Liver (tissue), 9 donors: Measurements from ENCODE around the gene LPAR3. TPM values are rescaled to one million over a fixed set of nuclear protein-coding genes. Genes with fewer than 3 reads are reported as not detected.

Source experiments
- DNase-seq: peaks from one replicate; pipeline ENCODE4 v3.0.0-alpha.2; 2017; ENCODE audit warnings: low spot score
- H3K27ac ChIP-seq, 2 donors: one replicate each; pipeline ENCODE4 v1.7.0; 2013; ENCODE audit warnings: inconsistent platforms in 2 of 2, low read length in 2 of 2, control low read depth in 1 of 2, low read depth in 1 of 2, mild to moderate bottlenecking in 1 of 2
- H3K27me3 ChIP-seq, 4 donors: one replicate each; pipeline versions ENCODE4 v1.6.1 to v1.7.0; 2013; ENCODE audit warnings: low read length in 3 of 4, inconsistent platforms in 1 of 4, mild to moderate bottlenecking in 1 of 4, moderate library complexity in 1 of 4; ENCODE audit not compliant: control insufficient read depth in 4 of 4, insufficient read depth in 4 of 4
- H3K36me3 ChIP-seq, 4 donors: one replicate each; pipeline versions ENCODE4 v1.6.1 to v1.7.0; 2013; ENCODE audit warnings: low read length in 3 of 4, mild to moderate bottlenecking in 3 of 4, low read depth in 1 of 4, moderate library complexity in 1 of 4; ENCODE audit not compliant: control insufficient read depth in 4 of 4, insufficient read depth in 3 of 4
- H3K4me1 ChIP-seq, 4 donors: one replicate each; pipeline versions ENCODE4 v1.6.1 to v1.7.0; 2013; ENCODE audit warnings: low read length in 3 of 4, mild to moderate bottlenecking in 3 of 4, moderate library complexity in 1 of 4; ENCODE audit not compliant: control insufficient read depth in 4 of 4, insufficient read depth in 4 of 4
- H3K4me3 ChIP-seq, 3 donors: one replicate each; pipeline versions ENCODE4 v1.6.1 to v1.7.0; 2013; ENCODE audit warnings: low read length in 3 of 3, control low read depth in 1 of 3, low read depth in 1 of 3, mild to moderate bottlenecking in 1 of 3
- H3K9ac ChIP-seq, 2 donors: one replicate each; pipeline ENCODE4 v1.7.0; 2013; ENCODE audit warnings: low read length in 2 of 2, mild to moderate bottlenecking in 2 of 2, moderate library complexity in 2 of 2, control low read depth in 1 of 2, low read depth in 1 of 2
- H3K9me3 ChIP-seq, 4 donors: one replicate each; pipeline versions ENCODE4 v1.6.1 to v1.7.0; 2013; ENCODE audit warnings: low read length in 3 of 4; ENCODE audit not compliant: control insufficient read depth in 4 of 4
- ATF3 ChIP-seq: IDR thresholded peaks from 2 replicates; pipeline ENCODE4 v1.6.1; 2016; ENCODE audit warnings: antibody characterized with exemption
- CTCF ChIP-seq: fragments of 150-350 bp; IDR thresholded peaks from 2 replicates; pipeline ENCODE4 v1.5.1; 2017; ENCODE audit warnings: improper control_type of control experiment, low read depth, low read length; ENCODE audit not compliant: missing input control
- EGR1 ChIP-seq, 2 donors: IDR thresholded peaks; 2 replicates each; pipeline ENCODE4 v1.6.1; 2016 to 2018; ENCODE audit warnings: antibody characterized with exemption in 2 of 2, low read depth in 2 of 2
- FOXA1 ChIP-seq: IDR thresholded peaks from 2 replicates; pipeline ENCODE4 v1.6.1; 2016; ENCODE audit warnings: antibody characterized with exemption
- FOXA2 ChIP-seq: IDR thresholded peaks from 2 replicates; pipeline ENCODE4 v1.6.1; 2016; ENCODE audit warnings: antibody characterized with exemption
- GABPA ChIP-seq, 2 donors: IDR thresholded peaks in 1 of 2; conservative IDR thresholded peaks in 1 of 2; 2 replicates each; pipeline ENCODE4 v1.6.1; 2016; ENCODE audit warnings: antibody characterized with exemption in 2 of 2, mild to moderate bottlenecking in 1 of 2, moderate library complexity in 1 of 2
- HNF4A ChIP-seq, 2 donors: conservative IDR thresholded peaks; 2 replicates each; pipeline ENCODE4 v1.6.1; 2016; ENCODE audit warnings: antibody characterized with exemption in 2 of 2, mild to moderate bottlenecking in 2 of 2
- HNF4G ChIP-seq: IDR thresholded peaks from 2 replicates; pipeline ENCODE4 v1.6.1; 2016; ENCODE audit warnings: antibody characterized with exemption
- JUND ChIP-seq, 2 donors: IDR thresholded peaks; 2 replicates each; pipeline ENCODE4 v1.6.1; 2016; ENCODE audit warnings: antibody characterized with exemption in 2 of 2
- MAX ChIP-seq: IDR thresholded peaks from 2 replicates; pipeline ENCODE4 v1.6.1; 2016; ENCODE audit warnings: antibody characterized with exemption
- NR2F2 ChIP-seq: IDR thresholded peaks from 2 replicates; pipeline ENCODE4 v1.6.1; 2016; ENCODE audit warnings: antibody characterized with exemption
- SP1 ChIP-seq: IDR thresholded peaks from 2 replicates; pipeline ENCODE4 v1.6.1; 2018; ENCODE audit warnings: antibody characterized with exemption, mild to moderate bottlenecking
- TAF1 ChIP-seq: conservative IDR thresholded peaks from 2 replicates; pipeline ENCODE4 v1.6.1; 2016; ENCODE audit warnings: antibody characterized with exemption, mild to moderate bottlenecking
- ZBTB33 ChIP-seq: IDR thresholded peaks from 2 replicates; pipeline ENCODE4 v1.6.1; 2016; ENCODE audit warnings: antibody characterized with exemption
- WGBS: extraction: QIAGEN DNeasy Blood & Tissue Kit; methylation state at CpG from one replicate; pipeline ENCODE4 v1.1.7; 2013; 5-methylcytosine and 5-hydroxymethylcytosine counted together
- polyA plus RNA-seq, 2 donors: library from polyadenylated mRNA; stranded (reverse) in 1 of 2; unstranded in 1 of 2; fragments of 200-250 nt in 1 of 2; fragments of >200 nt in 1 of 2; fragmentation: Nextera tagmentation in 1 of 2; extraction: Ambion mirVana in 1 of 2; gene quantifications; one replicate each; pipeline versions ENCODE4 v1.2.1 to v1.2.3, GENCODE V29; 2013 to 2015
- total RNA-seq, 2 donors: library from RNA; depleted of rRNA; stranded (reverse); fragments of >200 nt; gene quantifications; one replicate each; pipeline ENCODE4 v1.2.3, GENCODE V29; 2014
- TF ChIP-seq, protein P1 (sequence below): IDR thresholded peaks from 2 replicates; pipeline ENCODE4 v1.6.1; 2016; ENCODE audit warnings: antibody characterized with exemption, mild to moderate bottlenecking
- donor health status: healthy.
- donor health status: healthy.
- donor health status: healthy.
- donor health status: healthy.
- donor health status: healthy.

LPAR3 gene
- total and polyA plus RNA-seq, 4 donors = 0.56 TPM; not detected in 3

GRCh38 chr1:84833194-84833593, 59.8 kb downstream of the LPAR3 start:
- no peak for DNase-seq
- TF ChIP-seq SP1 (no peak), MAX (no peak), ZBTB33 (no peak), ATF3 (no peak), HNF4A (conservative IDR thresholded peaks at IDR 0.05) (no peak), HNF4G (no peak), EGR1 (IDR thresholded peaks at IDR 0.05; ENCODE audit: low read depth in 2 of 2) (no peak), NR2F2 (no peak), FOXA2 (no peak), TAF1 (no peak)
- TF ChIP-seq, protein P1, sequence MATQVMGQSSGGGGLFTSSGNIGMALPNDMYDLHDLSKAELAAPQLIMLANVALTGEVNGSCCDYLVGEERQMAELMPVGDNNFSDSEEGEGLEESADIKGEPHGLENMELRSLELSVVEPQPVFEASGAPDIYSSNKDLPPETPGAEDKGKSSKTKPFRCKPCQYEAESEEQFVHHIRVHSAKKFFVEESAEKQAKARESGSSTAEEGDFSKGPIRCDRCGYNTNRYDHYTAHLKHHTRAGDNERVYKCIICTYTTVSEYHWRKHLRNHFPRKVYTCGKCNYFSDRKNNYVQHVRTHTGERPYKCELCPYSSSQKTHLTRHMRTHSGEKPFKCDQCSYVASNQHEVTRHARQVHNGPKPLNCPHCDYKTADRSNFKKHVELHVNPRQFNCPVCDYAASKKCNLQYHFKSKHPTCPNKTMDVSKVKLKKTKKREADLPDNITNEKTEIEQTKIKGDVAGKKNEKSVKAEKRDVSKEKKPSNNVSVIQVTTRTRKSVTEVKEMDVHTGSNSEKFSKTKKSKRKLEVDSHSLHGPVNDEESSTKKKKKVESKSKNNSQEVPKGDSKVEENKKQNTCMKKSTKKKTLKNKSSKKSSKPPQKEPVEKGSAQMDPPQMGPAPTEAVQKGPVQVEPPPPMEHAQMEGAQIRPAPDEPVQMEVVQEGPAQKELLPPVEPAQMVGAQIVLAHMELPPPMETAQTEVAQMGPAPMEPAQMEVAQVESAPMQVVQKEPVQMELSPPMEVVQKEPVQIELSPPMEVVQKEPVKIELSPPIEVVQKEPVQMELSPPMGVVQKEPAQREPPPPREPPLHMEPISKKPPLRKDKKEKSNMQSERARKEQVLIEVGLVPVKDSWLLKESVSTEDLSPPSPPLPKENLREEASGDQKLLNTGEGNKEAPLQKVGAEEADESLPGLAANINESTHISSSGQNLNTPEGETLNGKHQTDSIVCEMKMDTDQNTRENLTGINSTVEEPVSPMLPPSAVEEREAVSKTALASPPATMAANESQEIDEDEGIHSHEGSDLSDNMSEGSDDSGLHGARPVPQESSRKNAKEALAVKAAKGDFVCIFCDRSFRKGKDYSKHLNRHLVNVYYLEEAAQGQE = no peak
- Histone ChIP-seq H3K36me3 (no peaks in the 10 kb centered on the region), H3K27ac (no peak overlapping the region), H3K27me3 (no peaks in the 10 kb centered on the region), H3K9me3 (no peaks in the 10 kb centered on the region), H3K4me3 (no peak overlapping the region), H3K9ac (no peak overlapping the region), H3K4me1 (peaks cover 0 to 8% (median 2%) of the 10 kb centered on the region in 4 donors)
- 90% methylated on average over 4 of the region's 4 CpGs for WGBS

DNA sequence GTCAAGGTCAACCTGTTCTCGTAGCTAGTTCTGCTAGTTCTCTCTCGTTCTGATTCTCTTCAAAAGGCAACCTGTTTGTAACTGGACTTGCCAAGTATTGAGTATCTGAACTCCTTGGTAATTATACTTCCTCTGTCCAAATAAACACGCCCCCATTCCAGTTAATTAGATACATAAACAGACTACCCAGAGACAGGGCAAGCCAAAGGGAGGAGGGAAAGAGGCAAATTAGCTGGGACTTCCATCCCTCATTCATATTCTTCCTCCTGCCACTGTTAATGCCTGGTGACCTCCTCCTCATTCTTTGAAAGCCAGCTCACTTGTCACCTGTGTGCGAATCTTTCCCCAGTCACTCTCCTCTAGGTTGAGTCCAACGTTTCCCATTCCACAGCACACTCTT, 62.9 kb downstream of the LPAR3 start:
- Histone ChIP-seq H3K27me3 (no peaks in the 10 kb centered on the region), H3K4me3 (no peak overlapping the region), H3K36me3 (no peaks in the 10 kb centered on the region), H3K9ac (no peak overlapping the region), H3K9me3 (no peaks in the 10 kb centered on the region), H3K27ac (no peak overlapping the region), H3K4me1 (peaks cover 0 to 8% (median 2%) of the 10 kb centered on the region in 4 donors)
- no peak for TF ChIP-seq FOXA1
- TF ChIP-seq, protein P1 = no peak
- no peak for TF ChIP-seq GABPA (IDR thresholded peaks at IDR 0.05 in 1 of 2, conservative IDR thresholded peaks at IDR 0.05 in 1 of 2)
- TF ChIP-seq JUND (IDR thresholded peaks at IDR 0.05) = no peak
- no peak for TF ChIP-seq HNF4A (conservative IDR thresholded peaks at IDR 0.05)
- TF ChIP-seq FOXA2 = no peak
- TF ChIP-seq CTCF = no peak
- no peak for TF ChIP-seq HNF4G
- no peak for TF ChIP-seq TAF1
- no peak for TF ChIP-seq ATF3
- WGBS = 88% methylated on average over 5 of the region's 5 CpGs
- no peak for DNase-seq
